ENCODE data around the gene OPA1. TPM values are rescaled to one million over a fixed set of nuclear protein-coding genes. Genes with fewer than 3 reads are reported as not detected.

Gene OPA1
- total and polyA plus RNA-seq, 2 of the 8 experiments (the other 6 are each of a cell fraction or from before 2014, with no cell fraction given) = 20.3 to 109 TPM

- no peak for TF ChIP-seq KDM4A (IDR thresholded peaks at IDR 0.05; ENCODE audit: low read depth, low read length, severe bottlenecking)
- TF ChIP-seq SIX5 (IDR thresholded peaks at IDR 0.05; ENCODE audit: low read depth, low read length) = no peak
Measured at GRCh38 chr3:193546129-193546528, 46.9 kb upstream of the OPA1 start (continued).

Measured in H1 (cell line).